Nephron progenitor cell (in vitro differentiated cells): ENCODE results near the gene PPFIA4.

Experiments used
- DNase-seq: peaks from one replicate; pipeline ENCODE4 v3.0.0; 2021
- H3K27ac Mint-ChIP-seq: 2 replicates; pipeline ENCODE4 v1.8.0; 2021; ENCODE audit warnings: mild to moderate bottlenecking, moderate library complexity, mixed read lengths
- H3K27me3 Mint-ChIP-seq: 2 replicates; pipeline ENCODE4 v1.8.0; 2021; ENCODE audit warnings: mild to moderate bottlenecking, low read depth, mixed read lengths; ENCODE audit not compliant: poor library complexity
- H3K36me3 Mint-ChIP-seq: 2 replicates; pipeline ENCODE4 v1.8.0; 2021; ENCODE audit warnings: low read depth, mixed read lengths
- H3K4me1 Mint-ChIP-seq: 2 replicates; pipeline ENCODE4 v1.8.0; 2021; ENCODE audit warnings: mixed read lengths
- H3K4me3 Mint-ChIP-seq: 2 replicates; pipeline ENCODE4 v1.8.0; 2021; ENCODE audit warnings: mild to moderate bottlenecking, moderate library complexity, mixed read lengths
- H3K9me3 Mint-ChIP-seq: 2 replicates; pipeline ENCODE4 v1.8.0; 2021; ENCODE audit warnings: mild to moderate bottlenecking, moderate library complexity, mixed read lengths
- CTCF ChIP-seq: fragments of 200-600 bp; sonication (generic); IDR thresholded peaks from 2 replicates; pipeline ENCODE4 v1.5.0; 2021; ENCODE audit warnings: antibody characterized with exemption

The PPFIA4 gene

GRCh38 chr1:203086992-203087763 lies 60.9 kb downstream of the PPFIA4 start:
- Mint-ChIP-seq H3K36me3 (no peaks in the 10 kb centered on the region), H3K9me3 (no peaks in the 10 kb centered on the region), H3K27me3 (peaks cover 10% of the 10 kb centered on the region), H3K4me1 (peaks cover 78% of the 10 kb centered on the region), H3K4me3 (peak overlapping the region; percentile 8), H3K27ac (peak overlapping the region; percentile 52)
- DNase-seq, result no peak
- no peak for TF ChIP-seq CTCF

- no peak for DNase-seq
- H3K36me3 Mint-ChIP-seq, result no peaks in the 10 kb centered on the region
- no peak for TF ChIP-seq CTCF
- peaks cover 3% of the 10 kb centered on the region for H3K9me3 Mint-ChIP-seq
- H3K27me3 Mint-ChIP-seq, result peaks cover 15% of the 10 kb centered on the region
- peaks cover 68% of the 10 kb centered on the region for H3K4me1 Mint-ChIP-seq
- H3K4me3 Mint-ChIP-seq, result no peak overlapping the region
- peak overlapping the region; percentile 79 for H3K27ac Mint-ChIP-seq
These were observed 62.1 kb downstream of the PPFIA4 start for GRCh38 chr1:203088441-203088840.

GRCh38 chr1:203089001-203089650 lies 62.8 kb downstream of the PPFIA4 start:
- no peak for DNase-seq
- Mint-ChIP-seq H3K36me3 (no peaks in the 10 kb centered on the region), H3K4me3 (no peak overlapping the region), H3K9me3 (peaks cover 9% of the 10 kb centered on the region), H3K27ac (no peak overlapping the region), H3K27me3 (peaks cover 15% of the 10 kb centered on the region), H3K4me1 (peaks cover 61% of the 10 kb centered on the region)
- no peak for TF ChIP-seq CTCF

GRCh38 chr1:203089651-203090045 lies 63.4 kb downstream of the PPFIA4 start:
- no peak for TF ChIP-seq CTCF
- DNase-seq, result no peak
- H3K4me1 Mint-ChIP-seq, result peaks cover 59% of the 10 kb centered on the region
- peaks cover 15% of the 10 kb centered on the region for H3K27me3 Mint-ChIP-seq
- no peak overlapping the region for H3K4me3 Mint-ChIP-seq
- H3K27ac Mint-ChIP-seq, result no peak overlapping the region
- peaks cover 5% of the 10 kb centered on the region for H3K36me3 Mint-ChIP-seq
- peaks cover 15% of the 10 kb centered on the region for H3K9me3 Mint-ChIP-seq

- H3K9me3 Mint-ChIP-seq, result peaks cover 24% of the 10 kb centered on the region
- H3K27ac Mint-ChIP-seq, result peak overlapping the region; percentile 8
- DNase-seq, result no peak
- no peak overlapping the region for H3K4me3 Mint-ChIP-seq
- peaks cover 15% of the 10 kb centered on the region for H3K27me3 Mint-ChIP-seq
- H3K36me3 Mint-ChIP-seq, result peaks cover 13% of the 10 kb centered on the region
- TF ChIP-seq CTCF, result no peak
- peaks cover 57% of the 10 kb centered on the region for H3K4me1 Mint-ChIP-seq
These were observed 64.3 kb downstream of the PPFIA4 start for GRCh38 chr1:203090421-203091198.
